Stimulated activated CD8-positive, alpha-beta memory T cell treated with anti-CD3 and anti-CD28 coated beads, Interleukin-4, amount 100 ng/mL, for 24 hours (primary cell): ENCODE measurements around the gene SYT7.
"Not testable (repeated sequence)": the region's sequence is repeated elsewhere in the genome, so short reads cannot be mapped to it uniquely, and the experiment has no call there.

Experiments used
- DNase-seq: peaks from one replicate; pipeline ENCODE4 v3.0.0-alpha.2; 2020; ENCODE audit warnings: low read depth

Gene SYT7

DNA sequence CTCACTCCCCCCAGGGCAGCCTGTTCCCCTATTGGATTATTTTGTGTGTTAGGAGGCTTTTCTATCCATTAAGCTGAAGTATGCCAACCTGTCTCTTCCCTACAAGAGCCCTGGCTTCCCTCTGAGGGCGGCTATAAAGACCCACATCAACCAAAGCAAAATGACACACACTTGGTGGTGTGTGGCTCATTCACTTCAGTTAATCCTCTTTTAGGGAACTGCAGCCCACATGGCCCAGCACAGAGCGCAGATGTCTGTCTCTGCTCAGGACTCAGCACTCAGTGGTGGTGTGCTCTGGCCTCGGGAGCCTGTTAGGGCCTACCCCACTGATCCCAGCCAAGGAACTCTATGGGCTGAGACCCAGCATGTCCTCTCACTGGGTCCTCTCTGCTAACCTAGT is 104.5 kb downstream of the SYT7 start:
- no peak for DNase-seq

DNA sequence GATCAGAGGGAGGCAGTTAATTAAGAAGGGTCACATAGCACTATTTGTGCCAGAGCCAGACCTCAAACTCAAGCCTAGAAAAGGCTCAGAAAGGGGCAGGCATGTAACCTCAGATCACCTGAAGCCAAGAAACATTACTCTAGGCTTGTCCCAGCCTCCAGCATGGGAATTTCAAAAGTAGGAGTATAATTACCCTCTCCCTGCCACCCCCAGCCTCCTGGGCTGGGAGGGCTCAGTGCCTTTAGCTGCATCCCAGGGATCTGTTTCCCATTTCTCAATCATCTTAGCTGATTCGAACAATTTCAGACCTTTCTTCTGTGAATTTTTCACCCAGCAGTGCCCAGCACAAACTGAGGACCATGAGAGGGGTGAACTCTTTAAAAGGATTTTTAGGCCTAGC is 105.4 kb downstream of the SYT7 start:
- DNase-seq = no peak

- no peak for DNase-seq
Observed at GRCh38 chr11:61474013-61474643, 106.7 kb downstream of the SYT7 start.

- no peak for DNase-seq
Observed at GRCh38 chr11:61473370-61474012, 107.4 kb downstream of the SYT7 start.

GRCh38 chr11:61472868-61473267 is 108.0 kb downstream of the SYT7 start:
- no peak for DNase-seq

DNA sequence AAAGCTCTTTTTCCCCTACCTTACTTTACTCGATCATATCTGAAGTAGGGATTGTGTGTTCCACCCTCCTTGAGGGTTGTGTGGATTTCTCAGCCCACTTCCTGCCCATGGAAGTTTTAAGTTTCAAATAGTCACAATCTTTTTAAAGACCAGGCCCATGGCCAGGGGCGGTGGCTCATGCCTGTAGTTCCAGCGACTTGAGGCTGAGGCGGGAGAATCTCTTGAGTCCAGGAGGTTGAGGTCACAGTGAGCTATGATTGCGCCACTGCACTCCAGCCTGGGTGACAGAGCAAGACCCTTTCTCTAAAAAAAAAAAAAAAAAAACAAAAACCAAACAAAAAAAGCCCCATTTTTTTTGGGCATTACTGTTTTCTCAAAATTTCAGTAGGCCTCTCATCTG is 108.6 kb downstream of the SYT7 start:
- no peak for DNase-seq

DNA sequence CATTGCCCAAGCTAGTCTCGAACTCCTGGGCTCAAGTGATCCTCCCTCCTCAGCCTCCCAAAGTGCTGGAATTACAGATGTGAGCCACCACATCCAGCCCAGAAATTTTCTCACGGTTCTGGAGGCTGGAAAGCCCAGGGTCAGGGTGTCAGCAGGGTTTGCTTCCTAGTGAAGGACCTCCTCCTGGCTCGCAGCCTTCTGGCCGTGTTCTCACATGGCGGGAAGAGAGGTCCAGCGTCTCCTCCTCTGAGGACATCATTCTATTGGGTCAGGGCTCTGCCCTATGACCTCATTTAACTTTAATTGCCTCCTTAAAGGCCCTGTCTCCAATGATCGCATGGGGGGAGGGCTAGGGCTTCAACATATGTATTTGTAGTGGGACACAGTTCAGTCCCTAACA is 112.9 kb downstream of the SYT7 start:
- no peak for DNase-seq

GRCh38 chr11:61467602-61468001 is 113.3 kb downstream of the SYT7 start:
- DNase-seq = not testable (repeated sequence)
